ENCODE results near the gene IMP4.

GRCh38 chr2:130336150-130336876, 6.4 kb upstream of the IMP4 start:
- TF ChIP-seq PKNOX1 (IDR thresholded peaks at IDR 0.05) (no peak), KDM1A (IDR thresholded peaks at IDR 0.05; ENCODE audit: borderline replicate concordance) (no peak), IRF4 (IDR thresholded peaks at IDR 0.05; ENCODE audit: low read depth, low read length) (no peak), E4F1 (IDR thresholded peaks at IDR 0.05; ENCODE audit: borderline replicate concordance, partially characterized antibody) (no peak), EZH2 (IDR thresholded peaks at IDR 0.05; ENCODE audit: borderline replicate concordance, control insufficient read depth, low read depth, low read length) (no peak), ZNF274 (IDR thresholded peaks at IDR 0.05; ENCODE audit: insufficient read depth, insufficient read length) (no peak), STAT3 (IDR thresholded peaks at IDR 0.05; ENCODE audit: low read depth, low read length) (no peak)

All from GM12878 (cell line).